ENCODE results near the gene CRB3.
"Not testable (repeated sequence)": the region's sequence is repeated elsewhere in the genome, so short reads cannot be mapped to it uniquely, and the experiment has no call there.

The CRB3 gene

DNA sequence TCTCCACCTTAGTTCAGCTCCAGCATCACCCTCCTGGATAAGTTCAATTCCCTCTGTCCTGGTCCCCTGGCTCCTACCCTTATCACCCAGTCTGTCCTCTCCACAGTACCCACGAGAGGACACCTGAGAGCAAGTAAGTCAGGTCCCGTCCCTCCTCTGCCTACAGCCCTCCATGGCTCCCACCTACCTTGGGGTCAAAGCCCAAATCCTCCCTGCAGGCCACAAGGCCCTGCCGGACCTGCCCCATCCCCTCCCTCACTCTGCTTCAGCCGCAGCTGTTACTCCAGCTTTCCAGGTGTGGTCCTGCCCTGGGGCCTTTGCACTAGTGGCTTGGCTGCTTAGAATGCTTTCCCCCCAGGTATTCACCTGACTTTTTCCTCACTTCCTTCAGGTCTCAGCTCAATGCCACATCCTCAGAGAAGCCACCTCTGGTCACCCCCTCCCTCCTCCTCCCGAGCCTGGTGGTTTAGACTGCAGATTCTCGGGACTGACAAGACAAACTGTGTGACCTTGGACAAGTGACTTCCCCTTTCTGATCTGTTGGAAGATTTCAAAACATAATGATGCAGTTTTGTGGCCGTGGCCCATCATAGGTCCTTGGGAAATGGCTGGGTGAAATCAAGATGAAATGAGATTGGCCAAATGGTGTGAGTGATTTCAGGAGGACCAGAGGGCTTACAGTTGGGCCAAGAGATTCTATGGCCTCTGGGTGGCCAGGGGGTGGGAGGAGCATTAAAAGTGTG lies 34.4 kb downstream of the CRB3 start:
- DNase-seq: peak; percentile 93

DNA sequence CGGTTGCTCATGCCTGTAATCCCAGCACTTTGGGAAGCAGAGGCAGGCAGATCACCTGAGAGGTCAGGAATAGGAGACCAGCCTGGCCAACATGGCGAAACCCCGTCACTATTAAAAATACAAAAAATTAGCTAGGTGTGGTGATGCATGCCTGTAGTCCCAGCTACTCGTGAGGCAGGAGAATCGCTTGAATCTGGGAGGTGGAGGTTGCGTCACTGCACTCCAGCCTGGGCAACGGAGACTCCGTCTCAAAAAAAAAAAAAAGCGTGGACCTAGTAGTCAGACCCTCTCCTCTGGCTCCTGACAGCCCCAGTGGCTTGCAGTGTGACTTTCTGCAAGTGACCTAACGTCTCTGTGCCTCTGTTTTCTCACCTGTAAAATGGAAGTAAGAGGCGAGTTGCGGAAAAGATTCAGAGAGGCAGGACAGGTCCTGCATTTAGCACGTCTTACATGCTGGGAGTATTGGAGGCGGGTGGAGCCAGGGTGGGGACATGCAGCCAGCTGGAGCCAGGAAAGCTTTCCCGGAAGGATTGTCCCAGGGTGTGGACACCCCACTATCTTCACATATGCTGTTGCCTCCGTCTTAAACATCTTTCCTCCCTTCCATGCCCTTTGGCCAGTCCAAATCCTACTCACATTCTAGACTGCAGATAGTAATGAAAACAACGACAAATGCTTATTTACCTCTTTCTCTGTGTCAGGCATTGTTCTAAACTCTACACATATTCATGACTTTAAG lies 35.1 kb downstream of the CRB3 start:
- no peak for DNase-seq

DNA sequence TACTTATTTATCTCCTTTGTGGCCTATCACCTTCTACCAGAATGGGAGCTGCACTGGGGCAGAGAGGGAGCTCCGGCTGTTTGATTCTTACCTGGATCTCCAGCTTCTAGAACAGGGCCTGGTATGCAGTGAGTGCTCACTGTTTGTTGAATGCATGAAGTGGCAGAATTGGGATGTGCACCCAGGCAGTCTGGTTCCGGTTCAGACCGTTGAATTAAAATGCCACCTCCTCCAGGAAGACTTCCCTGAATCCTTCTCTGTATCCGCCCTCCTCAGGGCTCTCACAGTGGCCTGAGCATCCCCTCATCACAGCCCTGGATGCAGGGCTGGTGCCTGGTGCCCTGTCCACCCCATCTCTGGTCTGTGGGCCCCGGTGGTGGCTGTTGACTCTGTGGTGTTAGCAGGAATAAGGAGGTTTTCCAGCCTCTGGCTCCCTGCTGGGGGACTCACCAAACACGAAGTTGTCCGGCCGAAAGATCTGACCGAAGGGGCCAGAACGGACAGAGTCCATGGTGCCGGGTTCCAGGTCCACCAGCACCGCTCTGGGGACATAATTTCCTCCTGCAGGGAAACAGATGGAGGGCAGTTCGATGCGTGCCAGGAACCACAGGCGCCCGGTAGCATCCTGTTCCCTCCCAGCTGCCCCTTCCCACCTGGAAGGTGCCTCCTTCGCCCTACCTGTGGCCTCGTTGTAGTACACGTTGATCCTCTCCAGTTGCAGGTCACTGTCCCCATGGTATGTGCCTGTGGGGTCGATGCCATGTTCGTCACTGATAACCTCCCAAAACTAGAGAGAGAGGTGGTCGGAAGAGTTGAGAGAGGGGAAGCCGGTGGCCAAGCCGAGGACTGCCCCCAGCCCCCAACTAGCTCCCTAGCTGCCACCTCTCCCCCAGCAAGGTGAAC lies 37.0 kb downstream of the CRB3 start:
- DNase-seq: no peak

DNA sequence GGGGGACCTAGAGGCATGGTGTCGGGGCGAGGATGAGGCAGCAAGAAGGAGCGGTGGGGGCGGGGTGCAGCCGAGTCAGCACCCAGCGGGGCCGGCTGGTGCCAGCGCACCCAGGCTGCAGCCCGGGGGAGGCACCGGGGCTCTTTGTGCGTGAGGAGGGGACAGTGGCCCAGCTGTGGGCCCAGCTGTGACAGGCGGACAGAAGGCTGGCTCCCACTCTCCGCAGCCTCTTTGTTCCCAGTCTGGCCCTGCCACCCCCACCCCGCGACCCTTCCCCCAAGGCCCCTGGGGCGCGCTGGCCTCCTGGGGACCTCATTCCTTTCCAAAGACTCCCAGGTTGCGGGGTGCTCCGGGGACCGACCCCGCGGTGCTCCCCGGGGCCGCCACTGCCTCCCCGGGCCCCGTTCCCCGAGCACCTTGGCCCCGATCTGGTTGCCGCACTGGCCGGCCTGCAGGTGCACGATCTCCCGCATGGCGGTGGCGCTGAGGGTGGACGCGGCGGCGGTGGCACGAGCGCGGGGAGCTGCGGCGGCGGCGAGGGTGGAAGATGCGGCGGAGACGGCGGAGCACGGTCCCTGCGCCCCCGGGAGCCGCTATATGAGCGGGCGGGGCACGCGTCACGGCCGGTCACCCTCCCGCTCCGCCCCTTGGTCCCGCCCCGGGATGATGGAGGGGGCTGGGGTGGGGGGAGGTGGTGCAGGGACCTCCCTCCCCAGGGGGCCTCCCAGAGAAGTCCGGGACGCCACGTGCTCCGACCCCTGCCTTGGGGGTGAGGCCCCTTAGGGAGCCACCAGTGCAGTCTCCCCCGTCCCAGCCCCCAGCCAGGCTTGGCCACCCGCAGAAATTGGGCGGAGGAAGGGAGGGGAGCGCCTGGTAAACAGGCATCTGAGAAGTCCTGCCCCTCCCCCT lies 37.9 kb downstream of the CRB3 start, which contains the start of gene TUBB4A:
TSS of gene TUBB4A (minus strand) at position 570 of the 909 bp plus-strand sequence. CDS start at position 473, 97 bp downstream.
- no peak for DNase-seq

DNA sequence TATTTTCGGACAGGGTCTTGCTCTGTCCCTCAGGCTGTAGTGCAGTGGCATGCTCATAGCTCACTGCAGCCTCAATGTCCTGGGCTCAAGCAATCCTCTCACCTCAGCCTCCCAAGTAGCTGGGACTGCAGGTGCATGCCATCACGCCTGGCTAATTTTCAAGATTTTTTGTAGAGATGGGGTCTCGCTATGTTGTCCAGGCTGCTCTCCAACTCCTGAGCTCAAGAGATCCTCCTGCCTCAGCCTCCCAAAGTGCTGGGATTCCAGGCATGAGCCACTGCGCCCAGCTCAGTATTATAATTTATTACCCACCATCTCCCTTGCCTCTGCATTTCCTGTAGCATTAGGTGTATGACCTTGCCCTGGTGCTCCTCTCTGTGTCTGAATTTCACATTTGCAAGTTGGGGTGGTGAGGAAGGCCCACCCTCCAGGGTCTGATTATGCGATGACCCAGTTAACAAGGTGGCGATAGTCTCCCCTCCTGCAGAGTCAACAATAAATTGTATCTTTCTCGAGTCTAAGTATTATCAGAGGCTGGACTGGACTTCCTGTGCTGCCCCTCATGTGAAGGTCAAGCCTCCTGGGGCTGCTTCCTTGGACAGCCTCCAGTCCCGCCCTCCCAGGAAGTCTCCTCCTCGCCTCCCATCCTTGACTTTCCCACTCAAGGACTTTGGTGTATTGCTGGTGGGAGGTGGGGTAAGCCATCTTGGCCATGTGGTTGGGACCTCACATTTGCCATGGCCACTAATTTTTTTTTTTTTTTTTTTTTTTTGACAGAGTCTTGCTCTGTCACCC lies 39.5 kb downstream of the CRB3 start:
- DNase-seq: no peak

DNA sequence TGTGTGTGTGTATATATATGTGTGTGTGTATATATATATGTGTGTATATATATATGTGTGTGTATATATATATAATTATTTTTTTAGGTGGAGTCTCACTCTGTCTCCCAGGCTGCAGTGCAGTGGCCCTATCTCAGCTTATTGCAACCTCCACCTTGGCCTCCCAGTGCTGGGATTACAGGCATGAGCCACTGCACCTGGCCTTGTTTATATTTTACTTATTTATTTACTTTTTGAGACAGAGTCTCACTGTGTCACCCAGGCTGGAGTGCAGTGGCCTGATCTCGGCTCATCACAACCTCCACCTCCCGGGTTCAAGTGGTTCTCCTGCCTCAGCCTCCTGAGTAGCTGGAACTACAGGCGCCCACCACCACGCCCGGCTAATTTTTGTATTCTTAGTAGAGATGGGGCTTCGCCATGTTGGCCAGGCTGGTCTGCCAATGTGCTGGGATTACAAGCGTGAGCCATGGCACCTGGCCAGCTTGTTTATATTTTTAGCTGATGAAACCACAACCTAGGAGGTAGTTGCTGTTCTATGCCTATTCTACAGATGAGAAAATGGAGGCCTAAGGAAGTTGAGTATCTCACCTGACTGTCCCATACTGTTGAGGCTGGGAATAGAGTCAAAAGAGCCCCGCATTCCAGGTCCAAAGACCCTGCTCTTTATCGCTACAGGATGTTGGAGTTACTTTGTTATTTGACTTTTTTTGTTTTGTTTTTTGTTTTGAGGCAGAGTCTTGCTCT lies 44.1 kb downstream of the CRB3 start:
- not testable (repeated sequence) for DNase-seq

DNA sequence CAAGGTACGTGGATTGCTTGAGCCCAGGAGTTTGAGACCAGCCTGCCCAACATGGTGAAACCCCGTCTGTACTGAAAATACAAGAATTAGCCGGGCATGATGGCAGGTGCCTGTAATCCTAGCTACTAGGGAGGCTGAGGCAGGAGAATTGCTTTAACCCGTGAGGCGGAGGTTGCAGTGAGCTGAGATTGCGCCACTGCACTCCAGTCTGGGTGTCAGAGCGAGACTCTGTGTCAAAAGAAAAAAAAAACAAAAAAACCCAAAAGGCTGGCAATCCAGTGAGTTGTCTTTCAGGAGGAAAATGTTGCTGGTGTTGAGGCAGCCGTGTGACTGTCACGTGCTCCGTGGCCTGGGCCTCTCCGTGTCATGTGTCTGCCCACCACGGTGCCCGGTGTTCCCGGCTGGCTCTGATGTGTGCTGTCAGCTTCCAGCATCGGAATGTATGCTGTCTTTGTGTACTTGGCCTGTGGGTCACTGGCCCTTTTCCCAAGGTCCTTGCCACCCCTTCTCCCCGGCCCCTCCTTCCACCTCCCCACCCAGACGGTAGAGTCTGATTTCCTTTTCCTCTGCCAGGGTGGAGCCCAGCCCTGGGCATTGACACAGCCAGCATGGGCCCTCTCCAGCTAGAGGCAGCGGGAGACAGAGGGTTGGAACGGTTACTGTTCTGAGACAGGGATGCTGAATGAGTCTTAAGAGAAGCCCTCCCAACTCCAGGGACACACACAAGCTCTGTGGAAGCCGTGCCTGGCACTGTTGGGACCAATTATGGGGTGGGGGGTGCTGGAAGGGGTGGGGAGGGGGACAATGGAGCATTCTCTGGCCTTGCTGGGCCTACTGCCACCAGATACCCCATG lies 45.3 kb downstream of the CRB3 start:
- DNase-seq: peak; percentile 69

DNA sequence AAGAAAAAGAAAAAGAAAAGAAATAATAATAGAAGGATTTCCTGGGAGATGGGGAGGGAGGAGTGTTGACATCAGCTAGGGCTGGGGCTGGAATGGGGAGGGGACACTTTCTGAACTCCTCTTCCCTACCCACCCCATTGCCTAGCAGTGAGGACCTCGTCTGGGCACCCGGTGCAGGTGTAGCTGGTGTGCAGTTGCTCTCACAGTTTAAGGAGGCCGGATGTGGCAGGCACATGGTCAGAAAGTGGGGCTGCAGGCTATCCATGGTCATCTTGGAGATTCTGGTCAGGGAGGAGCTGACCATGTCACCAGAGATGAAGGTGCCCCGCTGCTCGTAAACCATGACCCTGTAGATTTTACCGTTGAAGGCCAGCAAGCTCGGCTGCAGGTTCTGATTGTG lies 46.5 kb downstream of the CRB3 start:
- no peak for DNase-seq

DNA sequence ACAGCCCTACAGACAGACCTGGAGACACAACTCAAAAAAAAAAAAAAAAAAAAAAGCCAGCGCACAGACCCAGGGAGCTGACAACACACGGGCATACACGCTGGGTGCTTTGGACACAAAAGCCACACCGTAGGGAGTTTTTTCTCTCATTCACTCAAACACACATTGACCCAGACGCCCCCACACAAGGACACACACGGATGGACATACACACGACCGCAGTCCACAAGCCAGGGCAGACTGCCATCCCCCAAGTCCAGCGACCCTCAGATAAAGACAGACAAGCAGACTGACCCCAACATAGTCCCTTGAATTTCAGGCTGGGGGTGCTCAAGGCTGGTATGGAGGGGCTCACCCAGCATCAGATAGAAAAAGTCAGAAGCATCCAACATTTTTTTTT lies 50.0 kb downstream of the CRB3 start:
- no peak for DNase-seq

DNA sequence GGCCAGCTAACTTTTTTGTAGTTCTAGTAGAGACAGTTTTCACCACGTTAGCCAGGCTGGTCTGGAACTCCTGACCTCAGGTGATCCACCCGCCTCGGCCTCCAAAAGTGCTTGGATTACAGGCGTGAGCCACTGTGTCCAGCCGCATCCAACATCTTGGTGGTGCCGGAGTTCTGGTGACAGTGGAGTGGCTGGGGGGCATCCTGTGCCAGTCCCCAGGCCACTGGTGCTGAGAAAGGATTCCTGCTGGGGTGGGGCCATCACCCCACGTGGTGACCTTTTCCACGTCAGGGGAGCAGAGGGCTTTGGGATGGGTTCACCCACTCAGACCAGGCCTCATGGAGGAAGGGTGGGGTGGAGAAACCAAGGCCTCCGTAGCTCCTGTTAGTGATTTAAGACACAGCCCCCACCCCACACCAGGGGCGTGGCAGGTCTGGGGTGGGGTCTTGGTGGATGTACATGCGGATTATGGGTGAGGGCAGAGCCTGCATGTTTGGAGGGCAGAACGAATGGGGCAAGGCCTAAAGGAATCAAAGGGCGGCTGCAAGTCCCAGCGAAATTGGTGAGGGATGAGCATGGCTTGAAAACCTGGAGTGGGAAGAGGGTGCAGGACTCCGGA lies 51.0 kb downstream of the CRB3 start:
- DNase-seq: no peak

DNA sequence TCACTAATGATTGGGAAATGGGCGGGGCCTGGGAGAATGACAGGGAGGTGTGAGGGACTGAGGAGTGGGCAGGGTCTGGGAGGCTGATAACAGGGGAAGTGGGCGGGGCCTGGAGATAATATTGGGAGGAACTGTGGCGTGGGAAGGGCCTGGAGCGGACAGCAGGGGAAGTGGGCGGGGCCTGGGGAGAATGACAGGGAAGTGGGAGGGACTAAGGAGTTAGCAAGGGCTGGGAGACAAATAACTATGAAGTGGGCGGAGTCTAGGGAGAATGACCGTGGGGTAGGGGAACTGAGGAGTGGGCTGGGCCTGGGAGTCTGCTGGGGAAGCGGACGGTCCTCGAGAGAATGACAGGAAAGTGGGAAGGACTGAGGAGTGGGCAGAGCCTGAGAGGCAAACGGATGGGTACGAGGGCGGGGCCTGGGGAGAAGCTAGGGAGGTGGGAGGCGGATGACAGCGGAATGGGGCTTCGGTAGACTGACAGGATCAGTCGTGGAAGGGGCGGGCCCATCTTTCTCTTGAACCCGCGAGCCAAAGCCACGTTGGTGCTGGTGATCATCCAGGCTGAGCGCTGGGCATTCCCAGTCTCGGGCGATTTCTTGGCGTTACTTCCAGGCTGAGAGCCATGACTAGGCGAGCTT lies 52.1 kb downstream of the CRB3 start:
- DNase-seq: peak; percentile 98
